GM08714 (cell line): ENCODE results near the gene MECP2.
"Not testable (repeated sequence)": the region's sequence is repeated elsewhere in the genome, so short reads cannot be mapped to it uniquely, and the experiment has no call there.

ENCODE experiments used
- H3K4me3 ChIP-seq: fragments of 200-500 bp; sonication (Bioruptor generic); 2 replicates; pipeline ENCODE4 v1.5.1; 2014; ENCODE audit warnings: mild to moderate bottlenecking, low read length, inconsistent platforms
- ZNF274 ChIP-seq: IDR thresholded peaks from 2 replicates; pipeline ENCODE4 v1.6.1; 2012; ENCODE audit warnings: mild to moderate bottlenecking, low read depth, low read length

Gene MECP2

GRCh38 chrX:153981231-153981630 lies 116.3 kb downstream of the MECP2 start:
- TF ChIP-seq ZNF274 = no peak
- H3K4me3 ChIP-seq = no peak overlapping the region

GRCh38 chrX:153980394-153980793 lies 117.1 kb downstream of the MECP2 start:
- not testable (repeated sequence) for H3K4me3 ChIP-seq

- no peak overlapping the region for H3K4me3 ChIP-seq
- no peak for TF ChIP-seq ZNF274
Measured at GRCh38 chrX:153974726-153975286, 122.7 kb downstream of the MECP2 start.

GRCh38 chrX:153974003-153974725 lies 123.4 kb downstream of the MECP2 start:
- no peak overlapping the region; the same call in 1 of the 2 replicates for H3K4me3 ChIP-seq
- TF ChIP-seq ZNF274 = no peak

GRCh38 chrX:153973127-153974002 lies 124.2 kb downstream of the MECP2 start:
- peak overlapping the region; percentile 85 for H3K4me3 ChIP-seq
- TF ChIP-seq ZNF274 = no peak

DNA sequence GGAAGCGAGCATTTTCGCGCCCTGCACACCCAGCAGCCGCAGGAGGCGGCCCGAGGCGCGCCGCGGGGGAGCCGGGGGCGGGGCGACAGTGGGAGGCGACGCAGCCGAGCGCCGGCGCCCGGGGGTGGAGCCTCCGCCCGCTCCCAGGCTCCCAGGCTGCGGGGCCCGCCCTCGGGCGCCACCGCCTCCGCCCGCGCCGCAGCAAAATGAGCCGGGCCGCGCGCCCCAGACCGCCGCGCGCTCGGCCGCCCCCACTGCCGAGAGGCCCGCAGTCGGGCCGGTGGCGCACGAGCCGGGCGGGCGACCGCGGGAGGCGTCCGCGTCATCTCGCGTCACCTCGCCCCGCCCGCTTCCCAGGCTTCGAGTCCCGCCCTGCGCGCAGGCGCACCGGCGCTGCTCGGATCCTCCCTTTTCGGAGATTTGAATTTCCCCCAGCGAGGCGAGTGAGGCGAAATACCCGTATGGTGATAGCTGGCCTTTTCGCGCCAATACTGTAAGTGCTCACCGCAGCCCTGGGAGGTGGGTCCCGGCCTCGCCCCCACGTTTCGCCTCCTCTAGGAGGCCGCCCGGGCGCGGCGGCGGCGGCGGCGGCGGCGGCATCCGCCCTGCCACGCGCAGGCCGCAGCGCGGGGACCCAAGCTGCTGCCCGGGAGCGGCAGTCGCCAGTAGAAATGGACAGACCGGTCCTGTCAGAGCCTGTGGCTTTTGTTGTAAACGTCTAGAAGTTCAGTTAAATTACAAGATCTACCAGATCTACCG lies 125.0 kb downstream of the MECP2 start, which contains the start of gene TMEM187:
TSS of gene TMEM187 (plus strand) at position 387 of the 759 bp plus-strand sequence. CDS start 9,309 bp downstream, outside the sequence.
- peak within 1 kb of the TSS; percentile 85 for H3K4me3 ChIP-seq
- TF ChIP-seq ZNF274 = no peak
